ENCODE data around the gene PELI2. TPM values are rescaled to one million over a fixed set of nuclear protein-coding genes. Genes with fewer than 3 reads are reported as not detected.

PELI2 gene
- total RNA-seq, 4 donors from 2014 or later, result 8.2 to 27.0 (median 10.1) TPM

- TF ChIP-seq CTCF (IDR thresholded peaks at IDR 0.05), result no peak
- DNase-seq (ENCODE audit: low spot score) (no peak), ATAC-seq (ENCODE audit: low FRiP score) (no peak)
Measured at GRCh38 chr14:56137453-56137807, 19.2 kb downstream of the PELI2 start.

GRCh38 chr14:56137849-56138248, 19.6 kb downstream of the PELI2 start:
- no peak for TF ChIP-seq CTCF (IDR thresholded peaks at IDR 0.05)
- ATAC-seq (ENCODE audit: low FRiP score) (no peak), DNase-seq (ENCODE audit: low spot score) (no peak)

GRCh38 chr14:56138928-56139327, 20.7 kb downstream of the PELI2 start:
- DNase-seq (ENCODE audit: low spot score), result no peak
- no peak for ATAC-seq (ENCODE audit: low FRiP score)
- TF ChIP-seq CTCF (IDR thresholded peaks at IDR 0.05), result no peak

- ATAC-seq (ENCODE audit: low FRiP score) (no peak), DNase-seq (ENCODE audit: low spot score) (no peak)
- TF ChIP-seq CTCF (IDR thresholded peaks at IDR 0.05), result no peak
Measured at GRCh38 chr14:56142314-56142713, 24.1 kb downstream of the PELI2 start.

- DNase-seq (ENCODE audit: low spot score) (no peak), ATAC-seq (ENCODE audit: low FRiP score) (no peak)
- TF ChIP-seq CTCF (IDR thresholded peaks at IDR 0.05), result no peak
Measured at GRCh38 chr14:56143025-56143424, 24.8 kb downstream of the PELI2 start.

GRCh38 chr14:56144176-56144575, 26.0 kb downstream of the PELI2 start:
- TF ChIP-seq CTCF (IDR thresholded peaks at IDR 0.05), result no peak
- ATAC-seq (ENCODE audit: low FRiP score) (no peak), DNase-seq (ENCODE audit: low spot score) (no peak)

- ATAC-seq (ENCODE audit: low FRiP score) (peak; percentile 26), DNase-seq (ENCODE audit: low spot score) (no peak)
- no peak for TF ChIP-seq CTCF (IDR thresholded peaks at IDR 0.05)
Measured at GRCh38 chr14:56145181-56145769, 27.1 kb downstream of the PELI2 start.
